ENCODE results near the gene ZNF43. TPM values are rescaled to one million over a fixed set of nuclear protein-coding genes. Genes with fewer than 3 reads are reported as not detected.
"Not testable (repeated sequence)": the region's sequence is repeated elsewhere in the genome, so short reads cannot be mapped to it uniquely, and the experiment has no call there.

The ZNF43 gene
- total and polyA plus RNA-seq, 10 donors = 5.5 to 40.3 (median 28.4) TPM

- TF ChIP-seq POLR2AphosphoS5 (IDR thresholded peaks at IDR 0.05) = no peak
- TF ChIP-seq CTCF (IDR thresholded peaks at IDR 0.05 in 8 of 11, conservative IDR thresholded peaks at IDR 0.05 in 3 of 11) = no peak
- TF ChIP-seq POLR2A (IDR thresholded peaks at IDR 0.05) = no peak
- 93 to 98% (median 97%) methylated on average over 4 of the region's 4 CpGs for WGBS, 5 donors
- no peak overlapping the region for H3K27ac ChIP-seq
- peaks cover 18 to 100% (median 100%) of the 10 kb centered on the region in 8 donors for H3K9me3 ChIP-seq
- H3K4me1 ChIP-seq = no peaks in the 10 kb centered on the region
- H3K27me3 ChIP-seq (replicated peaks in 1 of 7) = no peaks in the 10 kb centered on the region
- peaks cover 27 to 100% (median 92%) of the 10 kb centered on the region in 6 donors for H3K36me3 ChIP-seq
- no peak for DNase-seq
- H3K4me3 ChIP-seq = no peak overlapping the region
- intact Hi-C loops (cut with DNase I; ENCODE audit: low total_unique reads) = no loop called here
These were observed 23.5 kb downstream of the ZNF43 start for GRCh38 chr19:21812448-21812847.

GRCh38 chr19:21808400-21809000 lies 27.5 kb downstream of the ZNF43 start:
- intact Hi-C loops (cut with DNase I; ENCODE audit: low total_unique reads); H3K4me1 ChIP-seq; H3K4me3 ChIP-seq; H3K27me3 ChIP-seq (replicated peaks in 1 of 7); H3K27ac ChIP-seq; DNase-seq: not testable (repeated sequence)
- H3K9me3 ChIP-seq = peaks cover 50 to 100% (median 100%) of the 10 kb centered on the region in 8 donors
- H3K36me3 ChIP-seq = peaks cover 20 to 60% (median 53%) of the 10 kb centered on the region in 6 donors
- 87 to 99% (median 98%) methylated on average over 3 of the region's 3 CpGs for WGBS, 5 donors

- no peak overlapping the region for H3K27ac ChIP-seq
- H3K27me3 ChIP-seq (replicated peaks in 1 of 7) = no peaks in the 10 kb centered on the region
- intact Hi-C loops (cut with DNase I; ENCODE audit: low total_unique reads) = no loop called here
- DNase-seq = no peak
- H3K4me1 ChIP-seq = no peaks in the 10 kb centered on the region
- no peak overlapping the region for H3K4me3 ChIP-seq
- 69 to 91% (median 79%) methylated on average over 5 of the region's 5 CpGs for WGBS, 5 donors
- H3K36me3 ChIP-seq = no peaks in the 10 kb centered on the region
- H3K9me3 ChIP-seq = peaks cover 0 to 84% (median 21%) of the 10 kb centered on the region in 8 donors
- TF ChIP-seq CTCF (IDR thresholded peaks at IDR 0.05 in 8 of 11, conservative IDR thresholded peaks at IDR 0.05 in 3 of 11) (no peak), POLR2AphosphoS5 (IDR thresholded peaks at IDR 0.05) (no peak), POLR2A (IDR thresholded peaks at IDR 0.05) (no peak)
These were observed 46.4 kb downstream of the ZNF43 start for GRCh38 chr19:21789466-21790085.

DNA sequence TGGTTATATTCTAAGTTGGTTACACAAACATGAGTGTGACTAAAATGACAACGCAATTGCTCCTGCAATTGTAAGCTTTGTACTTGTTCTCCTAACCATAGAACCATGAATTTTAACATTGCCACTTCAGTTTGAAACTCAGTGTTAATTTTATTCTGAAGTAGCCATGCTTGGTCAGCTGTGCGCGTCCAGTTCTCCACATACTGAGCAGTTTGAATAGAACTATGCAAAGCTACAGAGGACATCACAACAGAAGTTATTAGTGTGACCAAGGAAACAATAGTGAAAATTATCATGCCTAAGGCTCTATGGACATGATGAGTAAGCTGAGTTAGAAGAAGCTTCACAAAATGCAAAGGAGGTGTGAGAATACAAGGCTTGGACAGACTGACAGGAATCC lies 49.0 kb downstream of the ZNF43 start:
- intact Hi-C loops (cut with DNase I; ENCODE audit: low total_unique reads) = no loop called here
- H3K27ac ChIP-seq = no peak overlapping the region
- no peak overlapping the region for H3K4me3 ChIP-seq
- DNase-seq = no peak
- no peaks in the 10 kb centered on the region for H3K27me3 ChIP-seq (replicated peaks in 1 of 7)
- TF ChIP-seq POLR2AphosphoS5 (IDR thresholded peaks at IDR 0.05) = no peak
- no peak for TF ChIP-seq POLR2A (IDR thresholded peaks at IDR 0.05)
- TF ChIP-seq CTCF (IDR thresholded peaks at IDR 0.05 in 8 of 11, conservative IDR thresholded peaks at IDR 0.05 in 3 of 11) = no peak
- H3K36me3 ChIP-seq = no peaks in the 10 kb centered on the region
- H3K4me1 ChIP-seq = no peaks in the 10 kb centered on the region
- WGBS, 5 donors = 81 to 89% (median 88%) methylated on average over 3 of the region's 3 CpGs
- H3K9me3 ChIP-seq = peaks cover 0 to 67% (median 16%) of the 10 kb centered on the region in 8 donors

- intact Hi-C loops (cut with DNase I; ENCODE audit: low total_unique reads); H3K4me1 ChIP-seq; H3K4me3 ChIP-seq; H3K9me3 ChIP-seq; H3K27me3 ChIP-seq (replicated peaks in 1 of 7); H3K36me3 ChIP-seq; DNase-seq; H3K27ac ChIP-seq: not testable (repeated sequence)
- WGBS, 5 donors = 92 to 100% (median 100%) methylated on average over 1 to 25 of the region's 30 CpGs
These were observed 60.2 kb downstream of the ZNF43 start for GRCh38 chr19:21775792-21776191.

Data from spleen (tissue), 11 donors.